Measurements from ENCODE around the gene FARS2.

Gene FARS2

DNA sequence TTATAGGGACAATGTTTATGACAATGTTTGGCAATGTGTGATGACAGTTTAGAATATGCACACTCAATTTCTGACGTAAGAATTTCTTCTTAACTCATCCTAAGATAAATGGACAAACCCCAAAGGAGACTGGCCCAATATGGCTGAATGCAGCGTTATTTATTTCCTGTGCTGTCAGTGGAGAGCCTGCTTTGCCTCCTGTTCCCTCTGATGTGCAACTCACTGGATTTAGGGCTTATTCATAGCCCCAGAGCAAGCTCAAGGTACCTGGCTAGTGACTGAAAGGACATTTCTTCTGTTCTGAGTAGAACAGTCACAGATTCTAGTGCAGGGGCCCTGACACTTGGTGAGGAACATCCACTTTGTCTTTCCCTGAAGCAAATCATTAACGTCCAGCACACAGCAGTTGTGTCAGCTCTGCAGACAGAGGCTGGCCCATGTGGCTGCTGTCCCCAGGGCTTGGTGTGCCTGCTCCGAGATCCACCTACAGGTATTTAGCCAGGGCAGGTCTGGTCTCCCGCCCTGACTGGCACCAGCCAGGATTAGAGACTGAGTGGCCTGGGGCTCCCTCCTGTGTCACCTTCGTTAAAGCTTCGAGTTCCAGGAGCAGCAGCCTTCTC lies 64.8 kb downstream of the FARS2 start:
- no peak for DNase-seq (ENCODE audit: low read depth)

DNA sequence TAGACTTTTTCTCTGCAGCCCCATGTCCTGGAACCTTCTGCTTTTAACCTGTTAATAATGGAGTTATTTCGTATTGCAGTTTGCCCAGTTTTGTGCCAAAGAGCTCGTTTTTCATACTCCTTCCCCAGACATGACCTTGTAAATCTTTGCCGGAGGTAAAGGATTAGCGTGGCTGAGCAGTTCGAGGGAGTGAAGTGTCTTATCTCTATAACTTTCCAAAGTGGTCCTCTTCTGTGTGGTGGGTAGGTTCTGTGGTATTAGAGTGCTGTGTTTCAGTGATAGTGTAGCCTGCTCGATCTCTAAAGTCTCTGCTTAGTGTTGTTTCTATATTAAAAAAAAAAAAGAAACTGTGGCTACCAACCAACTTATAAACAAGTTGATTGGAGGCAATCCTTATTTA lies 67.5 kb downstream of the FARS2 start:
- no peak for DNase-seq (ENCODE audit: low read depth)

DNA sequence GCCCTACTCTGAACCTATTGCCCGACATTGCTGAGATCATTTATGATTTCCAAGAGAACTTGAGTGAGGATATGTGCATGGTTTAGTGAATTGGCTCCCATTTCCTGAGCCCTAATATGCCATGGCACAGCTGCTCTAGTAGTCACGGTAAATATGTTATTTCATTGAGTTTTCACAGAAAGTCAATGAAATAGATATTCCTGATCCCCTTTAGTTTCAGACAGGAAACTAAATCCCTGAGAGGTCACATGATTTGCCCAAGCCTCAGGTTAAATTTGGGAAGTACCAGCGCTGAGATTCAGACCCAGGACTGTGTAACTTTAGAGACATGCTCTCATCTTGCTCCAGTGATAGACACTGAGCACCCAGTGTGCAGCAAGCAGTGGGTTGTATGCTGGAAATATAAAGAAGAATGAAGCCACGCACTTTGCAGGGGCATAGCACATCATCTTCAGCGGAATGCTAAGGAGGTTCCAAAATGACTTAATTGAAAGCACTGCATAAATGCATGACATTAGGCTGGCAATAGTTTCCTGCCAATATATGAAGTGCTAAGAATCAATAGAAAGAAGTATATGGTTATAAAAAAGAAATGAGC lies 70.6 kb downstream of the FARS2 start:
- no peak for DNase-seq (ENCODE audit: low read depth)

DNA sequence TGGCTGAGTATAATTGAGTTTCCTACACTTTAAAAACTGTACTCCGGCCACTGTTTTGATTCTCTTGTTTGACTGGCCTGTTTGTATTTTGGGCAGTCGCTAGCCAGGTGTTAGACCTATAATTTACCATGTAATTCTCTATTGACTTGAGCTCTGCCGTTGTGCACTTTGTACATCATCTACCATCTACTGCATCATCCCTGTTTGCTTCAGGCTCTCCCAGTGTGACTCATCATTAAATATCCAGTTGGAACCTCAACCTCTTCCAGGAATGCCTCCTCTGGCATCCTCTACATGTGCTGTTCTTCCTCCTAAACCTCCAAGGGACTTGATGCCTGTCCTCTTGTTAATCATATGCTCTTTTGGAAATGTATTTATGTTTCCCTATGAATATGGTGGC lies 72.3 kb downstream of the FARS2 start:
- no peak for DNase-seq (ENCODE audit: low read depth)

DNA sequence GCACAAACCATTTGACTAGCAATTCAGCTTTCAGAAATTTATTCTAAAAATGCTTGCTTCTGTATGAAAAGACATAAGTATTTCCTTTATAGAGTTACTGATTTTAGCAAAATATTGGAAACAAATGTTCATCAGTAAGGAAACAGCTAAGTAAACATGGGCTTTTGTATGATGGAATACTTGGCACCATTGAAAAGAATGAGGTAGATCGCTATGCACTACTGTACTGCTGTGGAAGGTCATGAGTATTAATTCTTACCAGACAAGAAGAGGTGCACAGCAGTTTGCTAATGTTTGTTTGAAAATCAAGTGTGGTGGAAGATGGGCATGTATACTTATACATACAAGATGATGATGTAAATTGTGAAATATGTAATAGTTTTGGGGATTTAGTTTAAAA lies 73.0 kb downstream of the FARS2 start:
- DNase-seq (ENCODE audit: low read depth), result no peak

DNA sequence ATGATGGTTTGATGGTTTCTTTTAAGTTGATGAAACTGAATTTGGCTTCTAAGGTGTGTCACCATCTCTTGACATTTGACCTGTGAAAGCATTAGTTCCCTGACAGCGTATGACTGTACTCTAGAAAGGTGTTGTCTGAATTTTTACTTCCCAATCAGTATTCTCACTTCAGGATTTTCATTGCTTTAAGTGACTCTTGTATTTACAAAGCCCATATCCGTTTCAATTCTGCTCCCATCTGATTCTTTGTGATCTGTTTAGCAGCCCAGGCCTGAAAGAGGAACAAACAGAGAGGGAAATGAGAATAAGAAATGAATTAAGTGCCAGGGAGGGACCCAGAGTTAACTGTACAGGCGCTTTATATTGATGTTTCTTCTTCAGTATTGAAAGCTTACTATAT lies 73.7 kb downstream of the FARS2 start:
- no peak for DNase-seq (ENCODE audit: low read depth)

DNA sequence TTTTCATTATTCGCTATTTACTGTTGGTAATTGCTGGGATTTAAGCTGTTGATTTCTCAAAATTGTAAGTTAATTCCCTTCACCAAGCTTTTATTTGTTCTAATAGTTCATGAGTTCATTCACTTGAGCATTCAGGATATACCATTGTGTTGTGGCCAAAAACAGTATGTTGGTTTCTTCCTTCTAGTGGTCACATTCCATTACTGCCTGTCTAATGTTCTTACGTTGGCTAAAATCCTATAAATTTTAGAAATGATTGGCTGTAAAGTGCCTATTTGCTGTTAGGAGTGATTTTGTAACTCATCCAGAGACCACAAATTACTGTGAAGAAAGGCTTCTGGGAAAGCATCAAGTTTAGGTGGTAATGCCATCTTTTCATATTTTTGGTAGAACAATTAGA lies 76.3 kb downstream of the FARS2 start:
- no peak for DNase-seq (ENCODE audit: low read depth)

DNA sequence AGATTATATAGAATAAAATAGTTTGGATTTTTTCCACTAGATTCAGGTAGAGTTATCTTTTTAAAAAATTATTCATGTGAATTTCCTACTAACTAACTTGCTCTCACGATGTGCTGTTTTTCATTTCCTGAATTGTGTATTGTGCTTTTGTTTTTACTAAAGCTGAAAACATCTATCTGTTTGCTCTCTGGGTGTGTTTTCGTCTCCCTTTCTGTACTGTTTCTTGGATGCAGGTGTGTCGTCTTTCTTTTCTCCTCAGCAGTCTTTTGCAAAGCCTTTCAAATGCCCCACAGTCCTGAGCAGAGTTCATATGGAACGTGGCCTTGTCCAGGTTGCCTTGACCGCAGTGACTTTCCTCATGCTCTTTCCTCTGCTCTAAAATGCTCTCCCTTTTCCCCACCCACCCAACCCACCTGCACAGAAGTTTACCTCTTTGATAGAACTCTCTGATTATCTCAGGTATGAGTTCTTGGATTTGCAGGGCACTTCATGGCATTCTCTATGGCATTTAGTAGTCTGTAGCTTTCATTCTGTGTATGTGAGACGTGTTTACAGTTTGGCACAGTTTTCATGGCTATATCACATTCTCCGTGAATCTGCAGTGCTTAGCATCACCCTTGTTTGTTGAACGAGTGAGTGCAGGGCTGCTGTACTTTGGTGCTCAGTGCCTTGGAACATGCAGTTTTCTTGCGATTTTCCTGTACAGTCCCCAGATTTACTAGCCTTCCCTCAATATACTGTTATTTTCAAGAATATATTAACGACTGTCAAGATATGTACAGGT lies 77.1 kb downstream of the FARS2 start:
- no peak for DNase-seq (ENCODE audit: low read depth)

DNA sequence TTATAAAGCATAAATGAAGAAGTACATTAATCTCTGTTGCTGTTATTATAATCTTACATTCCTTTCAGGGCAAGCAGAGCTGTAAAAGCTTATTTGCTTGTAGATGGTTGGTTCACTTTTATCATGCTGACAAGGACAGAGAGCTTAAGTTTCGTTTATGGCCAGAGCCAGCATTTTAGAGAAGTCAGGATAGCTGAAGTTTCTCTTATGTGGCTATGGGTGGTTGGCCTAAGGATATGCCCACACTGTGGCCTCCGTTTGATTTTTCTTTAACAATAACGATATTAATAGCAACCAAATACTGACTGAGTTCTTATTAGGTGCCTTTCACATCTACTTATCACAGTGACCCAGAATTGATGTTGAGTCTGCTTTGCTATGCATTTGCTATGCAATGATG lies 78.5 kb downstream of the FARS2 start:
- no peak for DNase-seq (ENCODE audit: low read depth)

DNA sequence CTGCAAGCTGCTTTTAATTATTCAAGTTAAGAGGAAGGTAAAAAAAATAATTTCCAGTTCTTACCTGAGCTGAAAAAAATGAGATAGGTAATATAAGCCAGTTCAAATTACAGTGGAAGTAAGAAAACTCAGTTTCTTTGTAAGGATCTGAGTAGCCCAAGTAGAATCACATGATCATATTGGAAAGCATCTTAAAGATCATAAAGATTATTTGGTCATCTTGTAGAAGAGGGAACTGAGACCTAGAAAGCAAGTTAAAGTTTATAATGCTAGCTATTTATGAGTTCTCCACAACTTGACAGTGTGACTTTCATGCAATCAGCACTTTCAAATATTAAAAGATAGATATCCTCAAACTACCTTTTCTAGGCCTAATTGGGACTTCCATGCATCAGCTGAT lies 80.5 kb downstream of the FARS2 start:
- DNase-seq (ENCODE audit: low read depth), result no peak

DNA sequence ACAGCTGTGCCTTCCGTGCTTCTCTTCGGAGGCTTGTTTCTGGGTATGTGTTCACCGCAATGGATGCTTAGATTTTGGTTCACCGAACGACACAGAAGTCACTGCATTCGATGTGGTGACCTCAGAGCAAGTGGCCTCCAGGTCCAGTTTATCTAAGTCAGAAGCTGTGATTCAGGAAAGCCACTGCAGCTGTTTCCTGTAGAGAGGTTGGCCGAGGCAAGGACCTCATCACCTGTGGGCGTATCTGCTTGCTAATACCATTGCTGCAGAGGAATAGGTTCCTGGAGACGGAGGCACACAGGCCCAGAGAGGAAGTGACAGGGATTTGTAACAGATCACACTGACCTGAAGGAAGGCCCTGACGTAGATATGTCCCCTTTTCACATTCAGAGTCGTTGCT lies 82.7 kb downstream of the FARS2 start:
- no peak for DNase-seq (ENCODE audit: low read depth)

DNA sequence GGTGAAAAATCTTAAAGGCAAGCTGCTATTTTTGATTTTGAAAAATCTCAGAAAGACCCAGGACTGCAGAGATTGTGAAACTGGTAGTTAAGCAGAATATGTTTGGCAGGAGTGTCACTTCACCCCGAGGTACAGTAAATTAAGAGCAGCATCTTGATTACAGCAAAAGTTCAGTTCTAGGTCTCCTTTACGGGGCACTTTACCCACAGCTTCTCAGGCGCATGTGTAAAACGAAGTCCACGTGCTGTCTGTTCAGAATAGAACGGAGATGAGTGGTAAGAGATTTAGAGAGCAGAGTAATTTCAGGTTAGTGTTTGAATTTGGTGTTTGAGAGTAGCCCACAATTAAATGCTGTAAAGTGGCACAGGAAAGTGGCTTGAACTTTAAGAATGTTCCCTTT lies 84.0 kb downstream of the FARS2 start:
- DNase-seq (ENCODE audit: low read depth), result no peak

DNA sequence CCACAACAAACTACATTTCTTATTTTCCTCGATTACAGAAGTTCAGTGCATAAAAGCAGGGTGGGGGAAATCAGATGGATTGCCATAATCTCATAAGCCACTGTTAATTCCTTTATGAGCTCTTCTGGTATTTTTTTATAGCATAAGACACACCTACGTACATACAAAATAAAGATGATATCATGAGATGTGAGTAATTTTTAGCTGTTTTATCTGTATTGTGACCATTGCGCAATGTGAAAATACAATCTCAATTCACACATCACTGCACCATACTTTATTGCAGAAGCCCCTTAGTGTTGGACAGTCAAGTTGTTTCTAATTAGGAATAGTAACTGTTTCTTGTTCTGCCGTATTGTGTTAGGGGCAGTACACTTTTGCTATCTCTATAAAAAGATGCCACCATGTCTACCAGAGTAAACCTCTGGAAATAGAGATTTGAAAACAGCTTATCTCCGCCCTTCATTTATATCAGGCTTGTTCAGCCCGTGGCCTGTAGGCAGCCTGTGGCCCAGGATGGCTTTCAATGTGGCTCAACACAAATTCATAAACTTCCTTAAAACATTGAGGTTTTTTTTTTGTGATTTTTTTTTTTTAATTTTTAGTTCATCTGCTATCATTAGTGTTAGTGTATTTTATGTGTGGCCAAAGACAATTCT lies 90.4 kb downstream of the FARS2 start:
- DNase-seq (ENCODE audit: low read depth), result no peak

DNA sequence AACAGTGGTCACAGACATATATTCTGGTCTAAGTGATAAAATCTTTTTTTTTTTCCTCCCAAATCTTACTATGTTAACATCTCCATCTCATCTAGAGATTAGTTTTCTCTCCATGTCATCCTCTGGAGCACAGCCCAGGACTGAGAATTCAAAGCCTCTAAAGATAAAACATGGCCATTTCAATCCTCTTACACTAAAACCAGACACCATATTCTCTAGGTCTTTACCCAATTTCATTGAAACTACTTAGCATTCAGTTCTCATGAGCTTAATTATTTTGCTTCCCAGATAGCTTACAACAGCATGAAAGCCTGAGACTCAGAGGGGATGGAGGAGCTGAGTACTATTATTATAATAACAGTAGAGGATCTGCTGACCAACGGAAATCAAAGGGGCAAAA lies 92.7 kb downstream of the FARS2 start:
- no peak for DNase-seq (ENCODE audit: low read depth)

DNA sequence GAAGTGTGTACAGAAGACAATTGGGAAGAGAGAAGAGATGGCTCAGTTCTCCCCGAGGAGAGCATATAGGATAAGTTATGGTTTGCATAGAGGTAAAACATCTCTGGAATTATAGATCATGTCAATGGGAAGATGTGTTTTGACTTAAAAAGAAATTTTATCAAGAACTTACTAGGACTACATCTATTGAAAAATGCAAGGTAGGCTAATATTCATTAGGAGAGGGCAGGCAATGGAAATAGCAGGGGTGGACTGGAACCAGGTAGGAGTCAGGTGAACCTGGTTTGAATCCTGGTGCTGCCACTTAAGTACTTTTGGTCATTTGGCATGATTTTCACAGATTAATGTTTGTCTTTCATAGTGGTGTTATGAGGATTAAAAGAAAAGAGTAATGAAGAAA lies 96.2 kb downstream of the FARS2 start:
- no peak for DNase-seq (ENCODE audit: low read depth)

DNA sequence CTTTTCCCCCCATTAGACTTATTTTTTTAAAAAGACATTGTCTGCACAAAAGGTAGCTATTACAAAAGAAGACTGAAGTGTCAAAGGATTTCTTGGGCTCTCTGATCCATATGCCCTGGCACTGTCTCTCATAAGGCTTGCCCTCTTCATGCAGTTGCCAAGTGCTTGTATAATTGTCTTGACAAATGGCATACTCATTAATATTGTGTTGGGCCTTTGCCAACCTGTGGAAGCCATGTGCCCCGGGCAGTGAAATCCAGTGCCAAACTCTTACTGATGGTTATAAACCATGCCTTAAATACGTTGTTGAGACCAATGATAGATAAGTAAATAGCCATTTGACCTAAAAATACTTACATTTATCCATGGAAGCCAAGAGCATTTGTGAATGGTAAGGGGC lies 98.1 kb downstream of the FARS2 start:
- no peak for DNase-seq (ENCODE audit: low read depth)

DNA sequence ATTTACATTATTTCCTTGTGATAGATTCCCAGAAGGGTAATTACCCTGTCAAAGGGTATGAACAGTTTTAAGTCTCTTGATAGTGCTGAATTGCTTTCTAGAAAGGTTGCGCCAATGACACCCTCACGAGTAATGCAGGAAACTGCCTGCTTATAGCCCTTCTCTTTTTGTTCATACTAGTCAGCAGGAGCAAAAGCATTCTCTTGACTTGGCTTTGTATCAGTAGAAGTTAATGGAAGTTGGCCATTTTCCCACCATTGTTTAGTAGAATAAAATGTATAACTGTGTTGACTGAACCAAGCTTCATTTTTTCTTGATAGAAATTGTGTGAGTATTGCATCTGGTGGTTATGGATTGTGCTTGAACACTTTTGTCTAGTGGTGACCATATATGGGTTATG lies 100.1 kb downstream of the FARS2 start:
- no peak for DNase-seq (ENCODE audit: low read depth)

DNA sequence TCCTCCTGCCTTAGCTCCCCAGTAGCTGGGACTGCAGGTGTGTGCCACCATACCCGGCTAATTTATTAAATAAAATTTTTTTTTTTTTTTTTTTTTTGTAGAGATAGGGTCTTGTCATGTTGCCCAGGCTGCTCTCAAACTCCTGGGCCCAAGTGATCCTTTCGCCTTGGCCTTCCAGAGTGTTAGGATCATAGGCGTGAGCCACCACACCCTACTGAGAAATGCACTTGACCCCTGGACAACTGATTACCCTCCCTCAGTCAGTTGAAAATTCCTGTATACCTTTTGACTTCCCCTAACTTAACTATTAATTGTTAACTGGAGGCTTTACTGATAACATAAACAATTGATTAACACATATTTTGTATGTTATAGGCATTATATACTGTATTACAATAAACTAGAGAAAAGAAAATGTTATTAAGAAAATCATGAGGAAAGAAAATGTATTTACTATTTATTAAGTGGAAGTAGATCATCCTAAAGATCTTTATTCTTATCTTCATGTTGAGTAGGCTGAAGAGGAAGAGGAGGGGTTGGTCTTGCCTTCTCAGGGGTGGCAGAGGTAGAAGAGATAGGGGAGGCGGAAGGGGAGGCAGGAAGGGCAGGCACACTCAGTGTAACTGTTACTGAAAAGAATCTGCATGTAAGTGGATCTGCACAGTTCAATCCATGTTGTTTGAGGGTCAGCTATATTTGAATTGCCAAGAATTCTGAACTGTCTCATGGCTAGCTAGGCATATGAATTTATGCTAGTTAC lies 104.3 kb downstream of the FARS2 start:
- DNase-seq (ENCODE audit: low read depth), result no peak

DNA sequence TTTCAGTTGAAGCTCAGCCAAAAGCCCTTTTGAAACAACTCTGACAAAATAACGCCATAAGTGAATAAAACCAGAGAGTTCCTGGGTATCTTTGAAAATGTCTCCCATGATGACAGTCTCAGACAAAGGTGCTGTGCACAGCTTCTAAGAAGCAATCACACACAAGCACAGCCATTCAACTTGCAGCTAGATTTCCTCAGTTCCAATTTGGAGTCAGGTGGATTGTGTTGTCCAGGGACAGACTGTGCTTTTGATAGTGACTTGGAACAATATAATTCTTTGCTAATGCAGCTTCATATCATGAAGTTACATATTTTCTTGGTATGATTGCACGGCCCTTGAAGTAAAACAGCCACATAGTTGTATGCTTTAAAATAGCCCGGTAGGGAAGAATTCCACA lies 105.6 kb downstream of the FARS2 start:
- DNase-seq (ENCODE audit: low read depth), result no peak

DNA sequence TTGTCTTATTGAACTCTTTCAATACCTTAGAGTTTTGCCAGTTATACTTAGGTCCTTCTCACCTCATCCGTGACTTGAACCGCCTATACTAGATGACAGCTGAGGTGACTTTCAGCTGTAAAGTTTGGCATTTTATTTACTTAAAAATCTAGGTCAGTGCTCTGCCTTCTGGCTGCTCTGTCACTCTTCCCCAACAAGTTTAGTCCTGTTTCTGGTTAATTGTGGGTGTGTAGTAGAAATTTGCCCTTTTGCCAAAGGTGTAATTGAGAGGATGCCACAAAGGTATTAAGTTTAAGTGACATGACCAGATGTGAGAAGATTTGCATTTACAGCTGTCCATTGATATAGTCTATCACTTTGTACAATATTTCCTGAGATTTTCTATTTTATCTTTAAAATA lies 106.2 kb downstream of the FARS2 start:
- no peak for DNase-seq (ENCODE audit: low read depth)

DNA sequence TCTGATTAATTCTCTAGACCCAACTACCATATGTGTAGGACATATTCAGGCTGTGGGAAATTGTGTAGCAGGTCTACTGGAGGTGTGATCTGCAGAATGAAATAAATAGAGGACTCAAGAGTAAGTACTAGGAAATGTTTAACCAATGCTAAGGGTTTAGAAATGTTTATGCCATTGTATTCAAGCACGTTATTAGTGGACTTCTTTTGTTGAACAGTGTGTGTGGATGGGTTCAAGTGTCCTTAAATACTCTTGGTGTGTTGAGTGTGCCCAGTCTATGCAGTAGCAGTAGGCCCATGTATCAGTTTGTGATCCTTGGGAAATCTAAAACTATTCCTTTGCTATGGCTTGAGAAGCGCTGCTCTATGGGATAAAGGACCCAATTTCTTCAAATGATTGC lies 112.1 kb downstream of the FARS2 start:
- DNase-seq (ENCODE audit: low read depth), result no peak

DNA sequence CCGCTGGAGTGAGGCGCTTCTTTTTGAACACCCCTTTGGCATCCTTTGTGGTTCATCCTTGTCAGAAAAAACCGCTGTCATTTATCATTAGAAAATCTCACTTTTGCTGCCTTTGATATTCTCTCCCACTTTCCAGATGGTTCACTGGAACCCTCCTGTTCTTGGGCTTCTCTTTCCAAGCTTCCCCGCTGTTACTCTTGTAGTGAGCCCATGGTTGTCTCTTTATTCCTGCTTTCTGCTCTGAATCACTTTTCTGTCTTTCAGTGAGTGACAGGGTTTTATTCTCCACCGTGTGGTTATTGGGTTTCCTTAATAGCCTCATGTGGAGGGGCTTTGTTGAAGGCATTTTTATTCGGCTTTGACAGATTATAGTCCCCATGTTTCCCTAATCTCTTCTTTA lies 117.0 kb downstream of the FARS2 start:
- no peak for DNase-seq (ENCODE audit: low read depth)

Measured in stimulated activated CD8-positive, alpha-beta memory T cell treated with anti-CD3 and anti-CD28 coated beads, Interleukin-12 subunit alpha, Interleukin-12 subunit beta, amount 100 ng/mL, for 4 hours (primary cell).